ENCODE results near the gene POLR2E.

The POLR2E gene

GRCh38 chr19:1094655-1094977, 559 bp downstream of the POLR2E start:
- TF ChIP-seq, protein P1, sequence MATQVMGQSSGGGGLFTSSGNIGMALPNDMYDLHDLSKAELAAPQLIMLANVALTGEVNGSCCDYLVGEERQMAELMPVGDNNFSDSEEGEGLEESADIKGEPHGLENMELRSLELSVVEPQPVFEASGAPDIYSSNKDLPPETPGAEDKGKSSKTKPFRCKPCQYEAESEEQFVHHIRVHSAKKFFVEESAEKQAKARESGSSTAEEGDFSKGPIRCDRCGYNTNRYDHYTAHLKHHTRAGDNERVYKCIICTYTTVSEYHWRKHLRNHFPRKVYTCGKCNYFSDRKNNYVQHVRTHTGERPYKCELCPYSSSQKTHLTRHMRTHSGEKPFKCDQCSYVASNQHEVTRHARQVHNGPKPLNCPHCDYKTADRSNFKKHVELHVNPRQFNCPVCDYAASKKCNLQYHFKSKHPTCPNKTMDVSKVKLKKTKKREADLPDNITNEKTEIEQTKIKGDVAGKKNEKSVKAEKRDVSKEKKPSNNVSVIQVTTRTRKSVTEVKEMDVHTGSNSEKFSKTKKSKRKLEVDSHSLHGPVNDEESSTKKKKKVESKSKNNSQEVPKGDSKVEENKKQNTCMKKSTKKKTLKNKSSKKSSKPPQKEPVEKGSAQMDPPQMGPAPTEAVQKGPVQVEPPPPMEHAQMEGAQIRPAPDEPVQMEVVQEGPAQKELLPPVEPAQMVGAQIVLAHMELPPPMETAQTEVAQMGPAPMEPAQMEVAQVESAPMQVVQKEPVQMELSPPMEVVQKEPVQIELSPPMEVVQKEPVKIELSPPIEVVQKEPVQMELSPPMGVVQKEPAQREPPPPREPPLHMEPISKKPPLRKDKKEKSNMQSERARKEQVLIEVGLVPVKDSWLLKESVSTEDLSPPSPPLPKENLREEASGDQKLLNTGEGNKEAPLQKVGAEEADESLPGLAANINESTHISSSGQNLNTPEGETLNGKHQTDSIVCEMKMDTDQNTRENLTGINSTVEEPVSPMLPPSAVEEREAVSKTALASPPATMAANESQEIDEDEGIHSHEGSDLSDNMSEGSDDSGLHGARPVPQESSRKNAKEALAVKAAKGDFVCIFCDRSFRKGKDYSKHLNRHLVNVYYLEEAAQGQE (IDR thresholded peaks at IDR 0.05; ENCODE audit: insufficient replicate concordance, low read depth), result no peak
- TF ChIP-seq SPI1 (IDR thresholded peaks at IDR 0.05; ENCODE audit: borderline replicate concordance, low read depth), result no peak
- peak overlapping the region; percentile 85 for H3K4me3 ChIP-seq (replicated peaks; ENCODE audit: insufficient read depth, low read length)
- no peak for DNase-seq (ENCODE audit: low read depth in 1 of 2, low spot score in 1 of 2)
- H3K27ac ChIP-seq (replicated peaks), result peak overlapping the region; percentile 72
- no peaks in the 10 kb centered on the region for H3K27me3 ChIP-seq (ENCODE audit: insufficient read depth, poor library complexity, severe bottlenecking)

DNA sequence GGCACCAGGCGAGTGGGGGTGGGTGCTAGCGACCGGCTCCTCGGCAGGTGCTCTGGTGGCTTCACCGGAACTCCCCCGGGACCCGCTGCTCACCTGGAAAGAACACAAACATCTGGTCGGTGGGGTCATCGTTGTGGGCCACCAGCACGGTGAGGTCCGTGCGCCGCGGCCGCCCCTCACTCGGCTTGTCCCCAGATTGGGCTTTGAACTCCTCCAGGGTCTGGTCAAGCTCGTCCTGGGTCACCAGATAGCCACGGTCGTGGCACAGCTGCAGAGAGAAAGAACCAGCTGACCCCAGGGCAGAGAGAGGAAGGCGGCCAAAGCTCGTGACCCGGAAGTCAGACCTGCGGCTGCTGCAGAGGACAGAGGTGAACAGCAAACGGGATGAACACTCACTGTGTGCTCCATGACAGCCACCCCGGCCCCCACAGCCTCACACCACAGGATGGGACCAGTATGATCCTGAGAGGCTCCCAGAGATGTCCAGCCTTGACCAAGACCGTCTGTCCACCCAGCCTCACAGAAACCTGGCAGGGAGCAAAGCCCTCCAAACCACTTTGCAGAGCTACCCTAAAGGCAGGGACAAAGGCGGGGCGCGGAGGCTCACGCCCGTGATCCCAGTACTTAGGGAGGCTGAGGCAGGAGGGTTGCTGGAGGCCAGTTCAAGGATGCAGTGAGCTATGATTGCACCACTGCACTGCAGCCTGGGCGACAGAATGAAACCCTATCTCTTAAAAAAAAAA, 1.2 kb downstream of the POLR2E start:
- no peak for DNase-seq (ENCODE audit: low read depth in 1 of 2, low spot score in 1 of 2)
- Histone ChIP-seq H3K4me3 (replicated peaks; ENCODE audit: insufficient read depth, low read length) (peak overlapping the region; percentile 85), H3K27me3 (ENCODE audit: insufficient read depth, poor library complexity, severe bottlenecking) (no peaks in the 10 kb centered on the region), H3K27ac (replicated peaks) (peak overlapping the region; percentile 72)
- TF ChIP-seq GABPA (IDR thresholded peaks at IDR 0.05; ENCODE audit: low read depth), result no peak
- no peak for TF ChIP-seq POLR2AphosphoS5 (IDR thresholded peaks at IDR 0.05; ENCODE audit: low read depth)
- TF ChIP-seq, protein P2, sequence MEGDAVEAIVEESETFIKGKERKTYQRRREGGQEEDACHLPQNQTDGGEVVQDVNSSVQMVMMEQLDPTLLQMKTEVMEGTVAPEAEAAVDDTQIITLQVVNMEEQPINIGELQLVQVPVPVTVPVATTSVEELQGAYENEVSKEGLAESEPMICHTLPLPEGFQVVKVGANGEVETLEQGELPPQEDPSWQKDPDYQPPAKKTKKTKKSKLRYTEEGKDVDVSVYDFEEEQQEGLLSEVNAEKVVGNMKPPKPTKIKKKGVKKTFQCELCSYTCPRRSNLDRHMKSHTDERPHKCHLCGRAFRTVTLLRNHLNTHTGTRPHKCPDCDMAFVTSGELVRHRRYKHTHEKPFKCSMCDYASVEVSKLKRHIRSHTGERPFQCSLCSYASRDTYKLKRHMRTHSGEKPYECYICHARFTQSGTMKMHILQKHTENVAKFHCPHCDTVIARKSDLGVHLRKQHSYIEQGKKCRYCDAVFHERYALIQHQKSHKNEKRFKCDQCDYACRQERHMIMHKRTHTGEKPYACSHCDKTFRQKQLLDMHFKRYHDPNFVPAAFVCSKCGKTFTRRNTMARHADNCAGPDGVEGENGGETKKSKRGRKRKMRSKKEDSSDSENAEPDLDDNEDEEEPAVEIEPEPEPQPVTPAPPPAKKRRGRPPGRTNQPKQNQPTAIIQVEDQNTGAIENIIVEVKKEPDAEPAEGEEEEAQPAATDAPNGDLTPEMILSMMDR (IDR thresholded peaks at IDR 0.05; ENCODE audit: insufficient read depth, low read length), result no peak
- TF ChIP-seq, protein P1 (IDR thresholded peaks at IDR 0.05; ENCODE audit: insufficient replicate concordance, low read depth), result no peak
- no peak for TF ChIP-seq SPI1 (IDR thresholded peaks at IDR 0.05; ENCODE audit: borderline replicate concordance, low read depth)

DNA sequence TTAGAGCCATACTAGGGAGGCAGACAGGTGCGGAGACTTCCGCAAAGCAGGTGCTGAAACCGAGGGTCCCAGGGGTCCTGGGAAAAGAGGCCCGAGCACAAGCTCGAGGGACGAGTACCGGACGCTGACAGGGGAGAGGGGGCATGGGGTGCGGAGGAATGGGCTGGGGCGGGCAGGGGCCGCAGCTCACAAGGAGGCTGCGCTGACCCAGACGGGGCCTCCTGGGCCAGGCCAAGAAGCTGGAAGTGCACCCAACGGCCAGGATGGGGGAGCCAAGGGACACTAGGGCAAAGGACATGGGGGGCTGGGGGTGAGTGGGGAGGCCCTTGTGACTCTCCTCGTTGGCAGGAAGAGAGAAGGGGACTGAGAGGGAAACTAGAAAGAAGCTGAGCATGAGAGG, 1.8 kb downstream of the POLR2E start:
- TF ChIP-seq SPI1 (IDR thresholded peaks at IDR 0.05; ENCODE audit: borderline replicate concordance, low read depth), result no peak
- no peak for TF ChIP-seq GABPA (IDR thresholded peaks at IDR 0.05; ENCODE audit: low read depth)
- TF ChIP-seq, protein P1 (IDR thresholded peaks at IDR 0.05; ENCODE audit: insufficient replicate concordance, low read depth), result no peak
- TF ChIP-seq, protein P2 (IDR thresholded peaks at IDR 0.05; ENCODE audit: insufficient read depth, low read length), result no peak
- no peak for TF ChIP-seq POLR2AphosphoS5 (IDR thresholded peaks at IDR 0.05; ENCODE audit: low read depth)
- no peak for DNase-seq (ENCODE audit: low read depth in 1 of 2, low spot score in 1 of 2)
- H3K27ac ChIP-seq (replicated peaks), result peak overlapping the region; percentile 72
- H3K4me3 ChIP-seq (replicated peaks; ENCODE audit: insufficient read depth, low read length), result no peak overlapping the region
- no peaks in the 10 kb centered on the region for H3K27me3 ChIP-seq (ENCODE audit: insufficient read depth, poor library complexity, severe bottlenecking)
